Measurements from ENCODE around the gene C10orf90. TPM values are rescaled to one million over a fixed set of nuclear protein-coding genes. Genes with fewer than 3 reads are reported as not detected.

The C10orf90 gene
- total and polyA plus RNA-seq, 2 donors (not counting 3 experiments of a cell fraction or from before 2014, with no cell fraction given) = not detected

- H3K36me3 ChIP-seq (ENCODE audit: control insufficient read depth in 2 of 2, extremely low read depth in 1 of 2, insufficient read depth in 2 of 2, low read length in 2 of 2) = no peaks in the 10 kb centered on the region
- no peaks in the 10 kb centered on the region for H4K20me1 ChIP-seq (replicated peaks; ENCODE audit: control insufficient read depth, extremely low read depth, insufficient read depth, low read length)
- H3K4me3 ChIP-seq (replicated peaks in 1 of 3; ENCODE audit: insufficient read depth in 1 of 3, low read depth in 1 of 3, low read length in 3 of 3) = no peak overlapping the region
- no peaks in the 10 kb centered on the region for H3K79me2 ChIP-seq (ENCODE audit: control insufficient read depth, insufficient read depth, low read length)
- intact Hi-C loops (cut with micrococcal nuclease) (no loop called here), dilution Hi-C loops (cut with MboI; ENCODE audit: extremely low pct_ligation_motif_present, low sequenced_read_pairs) (no loop called here)
- H3K27ac ChIP-seq (ENCODE audit: insufficient read depth, low read depth, low read length) = no peak overlapping the region
- ChIA-PET POLR2A (no interaction called here), CTCF (no interaction called here)
- TF ChIP-seq CTCF (IDR thresholded peaks at IDR 0.05; ENCODE audit: extremely low read depth in 1 of 2, insufficient read depth in 1 of 2, low read depth in 1 of 2, low read length in 2 of 2) = no peak
- no peak for TF ChIP-seq EZH2 (IDR thresholded peaks at IDR 0.05; ENCODE audit: borderline replicate concordance, low read depth, low read length, severe bottlenecking)
- TF ChIP-seq FOS (IDR thresholded peaks at IDR 0.05; ENCODE audit: borderline replicate concordance, insufficient read depth, low read length) = no peak
- no peak for TF ChIP-seq MYC (IDR thresholded peaks at IDR 0.05; ENCODE audit: low read depth, low read length)
- TF ChIP-seq POLR2A (IDR thresholded peaks at IDR 0.05; ENCODE audit: low read depth, low read length) = no peak
- no peak for TF ChIP-seq MAX (IDR thresholded peaks at IDR 0.05; ENCODE audit: insufficient read depth, insufficient read length)
- FAIRE-seq = no peak
- H2AFZ ChIP-seq (ENCODE audit: low read depth, low read length) = no peak overlapping the region
- no peak for DNase-seq (ENCODE audit: low read depth, low spot score)
- H3K9me3 ChIP-seq (replicated peaks; ENCODE audit: control insufficient read depth, insufficient read depth, low read length) = peaks cover 1% of the 10 kb centered on the region
- H3K27me3 ChIP-seq (ENCODE audit: control insufficient read depth in 2 of 2, insufficient read depth in 2 of 2, low read length in 2 of 2) = no peaks in the 10 kb centered on the region
- H3K9me1 ChIP-seq (replicated peaks; ENCODE audit: control insufficient read depth, extremely low read depth, insufficient read depth, low read length) = no peaks in the 10 kb centered on the region
- no TSS peak for BruUV-seq (replicated peaks)
- H3K4me1 ChIP-seq (ENCODE audit: control insufficient read depth, extremely low read depth, insufficient read depth, low read length) = no peaks in the 10 kb centered on the region
- no peak overlapping the region for H3K9ac ChIP-seq (replicated peaks; ENCODE audit: extremely low read depth, insufficient read depth, low read length)
- no peak overlapping the region for H3K4me2 ChIP-seq (ENCODE audit: insufficient read depth, low read length)
Measured at GRCh38 chr10:126713594-126713993, 43.1 kb upstream of the C10orf90 start.

GRCh38 chr10:126712681-126713080 is 42.2 kb upstream of the C10orf90 start:
- Histone ChIP-seq H3K27ac (ENCODE audit: insufficient read depth, low read depth, low read length) (no peak overlapping the region), H3K4me1 (ENCODE audit: control insufficient read depth, extremely low read depth, insufficient read depth, low read length) (no peaks in the 10 kb centered on the region), H3K79me2 (ENCODE audit: control insufficient read depth, insufficient read depth, low read length) (no peaks in the 10 kb centered on the region), H3K9me3 (replicated peaks; ENCODE audit: control insufficient read depth, insufficient read depth, low read length) (peaks cover 1% of the 10 kb centered on the region), H3K36me3 (ENCODE audit: control insufficient read depth in 2 of 2, extremely low read depth in 1 of 2, insufficient read depth in 2 of 2, low read length in 2 of 2) (no peaks in the 10 kb centered on the region), H3K9me1 (replicated peaks; ENCODE audit: control insufficient read depth, extremely low read depth, insufficient read depth, low read length) (no peaks in the 10 kb centered on the region), H3K9ac (replicated peaks; ENCODE audit: extremely low read depth, insufficient read depth, low read length) (no peak overlapping the region), H3K4me2 (ENCODE audit: insufficient read depth, low read length) (no peak overlapping the region), H2AFZ (ENCODE audit: low read depth, low read length) (no peak overlapping the region), H3K4me3 (replicated peaks in 1 of 3; ENCODE audit: insufficient read depth in 1 of 3, low read depth in 1 of 3, low read length in 3 of 3) (no peak overlapping the region), H4K20me1 (replicated peaks; ENCODE audit: control insufficient read depth, extremely low read depth, insufficient read depth, low read length) (no peaks in the 10 kb centered on the region), H3K27me3 (ENCODE audit: control insufficient read depth in 2 of 2, insufficient read depth in 2 of 2, low read length in 2 of 2) (no peaks in the 10 kb centered on the region)
- FAIRE-seq = no peak
- POLR2A ChIA-PET = no interaction called here
- intact Hi-C loops (cut with micrococcal nuclease) = no loop called here
- TF ChIP-seq FOS (IDR thresholded peaks at IDR 0.05; ENCODE audit: borderline replicate concordance, insufficient read depth, low read length) (no peak), MAX (IDR thresholded peaks at IDR 0.05; ENCODE audit: insufficient read depth, insufficient read length) (no peak), EZH2 (IDR thresholded peaks at IDR 0.05; ENCODE audit: borderline replicate concordance, low read depth, low read length, severe bottlenecking) (no peak), POLR2AphosphoS5 (IDR thresholded peaks at IDR 0.05; ENCODE audit: insufficient read depth, low read depth, low read length) (no peak), JUN (IDR thresholded peaks at IDR 0.05; ENCODE audit: borderline replicate concordance, insufficient read depth, insufficient read length, low read depth) (no peak), MYC (IDR thresholded peaks at IDR 0.05; ENCODE audit: low read depth, low read length) (no peak), GATA2 (IDR thresholded peaks at IDR 0.05; ENCODE audit: insufficient read depth, insufficient read length, low read depth, low read length) (no peak)
- dilution Hi-C loops (cut with MboI; ENCODE audit: extremely low pct_ligation_motif_present, low sequenced_read_pairs) = no loop called here
- DNase-seq (ENCODE audit: low read depth, low spot score) = no peak
- no TSS peak for BruUV-seq (replicated peaks)
- CTCF ChIA-PET = no interaction called here
